NCI-H2107 treated with DMSO at 0.1 percent for 48 hours (cell line): ENCODE data around the gene SPDEF.

ENCODE experiments used
- DNase-seq: peaks from one replicate; lab custom pipeline; 2025; ENCODE audit not compliant: unreplicated experiment; lab: John Stamatoyannopoulos, UW

The SPDEF gene

DNA sequence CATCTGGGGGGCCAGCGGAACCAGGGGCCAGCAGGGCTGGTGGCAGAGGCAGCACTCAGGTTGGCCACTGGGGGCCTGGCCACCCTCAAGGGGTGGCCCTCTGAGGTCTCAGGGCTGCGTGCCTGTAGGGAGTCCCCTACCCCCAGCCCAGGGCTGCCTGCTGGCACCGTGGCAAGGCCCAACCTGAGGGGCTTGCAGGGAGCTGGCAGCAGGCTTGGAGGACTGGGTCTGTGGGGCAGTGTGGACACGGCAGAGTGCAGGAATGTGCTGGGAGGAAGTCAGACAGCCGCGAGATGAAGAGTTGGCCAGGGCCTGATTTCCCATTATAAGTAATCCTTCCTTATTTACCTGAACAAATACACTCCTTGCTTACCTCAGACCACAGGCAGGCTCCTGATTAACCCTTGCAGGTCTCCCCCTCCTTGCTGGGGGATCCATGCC, at the start of gene SPDEF:
SPDEF (minus strand) TSS at position 299 of the 441 bp plus-strand sequence. CDS start 11,874 bp downstream, outside the sequence.
- no peak for DNase-seq

DNA sequence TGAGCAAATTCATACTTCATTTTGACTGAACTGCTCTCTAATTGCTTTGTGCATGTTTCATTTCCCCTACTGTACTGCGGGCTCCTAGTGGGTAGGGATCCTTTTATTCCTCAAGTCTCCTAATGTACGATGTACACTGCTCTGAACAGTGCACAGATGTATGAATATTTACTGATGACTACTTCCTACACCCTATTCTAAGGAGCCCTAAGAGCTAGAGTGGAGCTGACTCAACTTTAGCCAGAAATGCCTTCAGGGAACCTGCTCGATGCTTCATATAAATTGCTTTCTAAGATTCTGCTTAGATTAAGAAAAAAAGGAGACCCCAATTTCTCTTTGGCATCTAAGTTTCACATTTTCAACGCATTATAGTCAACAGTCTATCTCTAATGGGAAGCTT, 47.6 kb upstream of the SPDEF start:
- DNase-seq: no peak

DNA sequence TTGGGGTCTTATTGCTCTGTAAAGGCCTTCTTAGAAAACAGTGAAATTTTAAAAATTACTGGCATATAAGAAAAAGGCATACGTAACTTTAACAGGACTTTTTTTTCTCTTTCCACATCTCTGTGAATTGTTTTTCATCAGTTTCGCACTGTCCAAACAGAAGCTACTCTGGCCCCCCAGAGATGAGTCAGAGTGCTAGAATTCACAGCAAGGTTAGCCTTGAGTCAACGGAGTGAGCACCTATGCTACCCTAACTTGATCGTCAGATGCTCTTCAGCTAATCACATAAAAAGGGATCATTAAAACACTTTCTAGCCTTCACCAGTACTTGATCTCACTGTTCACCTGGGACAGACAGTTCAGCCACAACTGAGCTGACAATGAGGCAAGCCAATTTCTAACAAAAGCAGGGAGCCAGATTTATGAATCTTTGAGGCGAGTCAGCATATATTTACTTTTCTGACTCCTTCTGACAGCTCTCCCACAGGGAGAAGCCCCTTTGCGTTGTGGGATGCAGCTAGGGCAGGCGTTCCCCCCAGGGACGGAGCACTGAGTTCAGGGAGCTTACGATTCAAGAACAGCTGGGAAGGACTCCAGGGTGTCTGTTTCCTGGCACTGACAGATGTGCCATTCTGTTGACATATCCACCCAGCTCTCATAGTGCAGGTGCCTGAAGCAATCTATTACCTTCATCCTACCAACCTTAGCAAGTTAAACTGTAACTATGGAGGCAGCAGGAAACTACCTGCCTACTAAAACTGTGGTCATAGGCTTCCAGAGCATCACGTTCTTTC, 46.4 kb upstream of the SPDEF start:
- DNase-seq: no peak

DNA sequence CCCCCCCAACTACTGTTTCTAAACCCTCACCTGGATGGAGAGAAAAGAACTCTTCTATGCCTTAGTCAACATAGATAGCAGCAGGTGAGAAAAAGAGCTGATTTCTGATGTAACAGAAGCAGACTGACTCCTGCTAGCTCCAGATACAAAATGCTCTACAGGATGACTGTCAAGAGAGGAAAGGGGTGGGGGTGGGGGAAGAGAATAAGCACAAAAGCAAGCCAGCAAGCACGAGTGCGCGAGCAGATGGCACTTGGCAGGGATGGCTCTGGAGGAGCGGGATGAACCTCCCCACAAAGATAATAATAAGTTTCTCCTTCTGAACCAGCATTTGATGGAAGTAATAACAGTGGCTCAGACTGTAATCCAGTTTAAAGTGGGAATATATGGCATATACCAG, 45.6 kb upstream of the SPDEF start:
- no peak for DNase-seq

DNA sequence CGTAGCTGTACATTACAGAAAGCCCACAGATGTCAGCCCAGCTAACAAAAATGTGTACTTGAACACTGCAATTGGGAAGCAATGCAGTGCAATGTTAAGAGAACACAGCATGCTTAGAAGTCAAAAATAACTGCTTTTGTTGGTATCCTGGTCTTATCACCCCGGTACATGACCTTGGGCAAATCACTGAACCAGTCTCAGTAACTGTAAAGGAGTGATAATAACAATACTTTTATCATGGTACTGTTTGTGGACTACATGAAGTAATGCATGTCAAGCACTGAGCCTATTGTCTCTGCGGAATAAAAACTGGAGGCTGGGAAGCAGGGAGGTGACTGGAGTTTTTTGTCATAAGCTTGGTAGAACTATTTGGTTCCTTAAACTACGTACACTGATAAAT, 44.7 kb upstream of the SPDEF start:
- no peak for DNase-seq

DNA sequence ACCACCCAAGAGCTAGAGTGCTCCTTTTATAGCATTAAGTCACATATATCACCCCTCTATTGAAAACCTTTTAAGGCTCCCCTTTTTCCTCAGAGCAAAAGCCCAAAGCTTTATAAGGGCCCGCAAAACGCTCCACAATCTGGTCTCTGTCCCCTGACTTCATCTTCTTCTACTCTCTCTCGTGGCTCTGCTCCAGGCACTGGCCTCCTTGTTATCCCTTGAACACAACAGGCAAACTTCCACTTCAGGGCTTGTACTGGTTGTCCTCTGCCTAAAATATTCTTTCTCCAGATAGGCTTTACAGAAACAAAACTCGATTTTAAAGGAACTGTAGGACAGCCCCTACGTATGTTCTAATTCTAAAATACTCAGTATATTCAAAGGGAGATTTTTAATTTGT, 44.0 kb upstream of the SPDEF start:
- DNase-seq: no peak

DNA sequence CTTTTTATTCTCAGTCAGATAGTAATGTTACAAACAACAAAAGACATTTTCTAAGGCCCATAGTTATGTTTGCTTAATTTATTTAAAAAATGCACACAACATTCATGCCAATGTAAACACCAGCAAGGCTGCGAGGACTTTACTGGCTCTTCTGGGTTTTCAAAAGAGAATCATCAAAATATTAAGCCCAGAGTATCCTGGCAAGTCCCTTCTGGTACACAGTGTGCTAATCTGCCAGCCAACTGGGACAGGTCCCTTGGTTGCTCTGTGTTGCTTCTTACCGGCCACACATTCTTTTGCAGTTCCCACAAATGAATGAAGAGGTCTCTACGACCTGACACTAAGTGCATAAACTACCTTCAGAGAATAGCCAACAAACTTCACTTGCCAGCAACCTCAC, 42.6 kb upstream of the SPDEF start:
- no peak for DNase-seq

DNA sequence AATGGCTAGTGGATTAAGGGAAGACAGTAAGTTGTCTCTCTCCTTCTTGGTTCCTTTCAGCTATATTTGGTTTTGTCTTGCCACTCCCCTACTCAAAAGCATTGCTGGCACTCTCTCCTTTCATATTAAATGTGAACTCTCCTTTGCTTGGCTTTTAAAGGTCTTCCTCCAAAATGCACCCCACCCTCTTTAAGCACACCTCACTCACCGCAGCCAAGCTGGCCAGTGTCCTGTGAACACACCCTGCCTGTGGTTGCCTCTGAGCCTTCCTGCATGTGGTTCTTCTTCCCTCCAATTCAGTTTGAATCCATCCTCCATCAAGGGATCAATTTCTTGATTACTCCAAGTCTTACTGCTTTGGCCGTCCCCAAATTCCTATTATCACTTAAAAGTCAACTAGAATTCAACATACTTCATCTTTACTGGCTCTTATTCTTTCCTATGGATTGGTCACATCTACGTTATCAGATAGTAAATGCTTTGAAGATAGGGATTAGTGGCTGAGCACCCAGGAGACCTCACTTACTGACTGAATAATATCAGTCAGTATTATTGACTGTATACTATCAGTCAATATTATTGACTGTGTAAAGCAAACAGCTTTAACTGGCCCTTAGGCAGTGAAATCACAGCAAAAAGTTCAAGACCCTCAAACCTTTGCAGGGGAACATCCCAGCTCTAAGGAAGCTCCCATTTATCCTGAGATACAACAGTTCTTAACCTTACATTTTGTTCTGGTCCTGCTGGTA, 41.6 kb upstream of the SPDEF start:
- no peak for DNase-seq

DNA sequence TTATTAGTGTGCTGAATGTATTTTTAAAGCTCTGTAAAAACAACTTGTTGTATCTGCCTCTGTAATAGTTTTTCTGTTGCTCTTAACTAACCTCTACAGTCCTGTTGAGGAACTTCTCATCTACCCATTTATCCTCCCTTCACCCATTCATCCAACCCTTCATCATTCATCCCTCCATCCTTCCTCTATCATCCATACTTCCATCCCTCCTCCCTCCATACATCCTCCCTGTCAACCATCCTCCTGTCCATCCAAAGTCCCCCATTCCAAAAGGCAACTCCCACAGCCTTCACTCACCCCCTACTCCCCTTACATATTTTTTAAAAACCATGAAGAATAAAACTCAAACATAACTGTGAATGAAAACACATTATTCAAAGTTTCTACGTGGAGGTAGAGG, 40.7 kb upstream of the SPDEF start:
- no peak for DNase-seq

DNA sequence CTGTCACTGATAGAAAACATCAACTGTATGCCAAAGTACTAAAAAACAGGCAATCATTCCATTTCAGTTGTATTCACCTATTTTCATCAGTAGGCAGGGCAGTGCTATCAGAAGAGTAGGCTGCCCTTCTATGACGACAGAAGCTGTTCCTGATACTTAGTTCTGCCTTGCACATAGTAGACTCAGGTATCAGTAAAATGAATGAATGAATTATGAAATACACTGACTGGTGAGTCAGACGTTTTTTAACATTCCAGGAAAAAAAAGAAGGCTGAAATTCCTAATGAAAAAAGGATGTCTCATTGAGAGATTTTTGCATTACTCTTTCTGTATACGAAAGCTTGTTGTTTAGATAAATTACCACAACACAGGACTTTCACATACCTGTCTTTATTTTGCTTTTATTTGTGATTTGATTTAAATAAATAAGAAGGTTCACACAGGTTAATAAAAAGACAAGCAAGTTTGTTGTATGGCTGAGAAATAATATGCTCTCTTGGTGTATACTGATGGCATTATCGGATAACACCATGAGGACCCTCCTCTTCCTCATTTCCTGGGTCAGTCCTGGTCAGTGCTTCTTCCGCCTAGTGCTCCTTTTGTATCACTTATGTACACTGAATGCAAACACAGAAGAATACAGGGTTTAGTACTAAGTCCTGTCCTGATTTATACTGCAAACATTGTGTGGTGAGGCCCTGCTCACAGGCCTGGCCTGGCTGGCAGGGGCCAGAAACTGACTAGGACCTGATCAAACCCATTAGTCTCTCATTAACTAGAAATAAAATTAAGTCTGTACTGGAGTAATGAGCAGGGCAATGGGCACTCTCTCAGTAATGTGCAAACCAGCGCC, 39.4 kb upstream of the SPDEF start:
- no peak for DNase-seq

DNA sequence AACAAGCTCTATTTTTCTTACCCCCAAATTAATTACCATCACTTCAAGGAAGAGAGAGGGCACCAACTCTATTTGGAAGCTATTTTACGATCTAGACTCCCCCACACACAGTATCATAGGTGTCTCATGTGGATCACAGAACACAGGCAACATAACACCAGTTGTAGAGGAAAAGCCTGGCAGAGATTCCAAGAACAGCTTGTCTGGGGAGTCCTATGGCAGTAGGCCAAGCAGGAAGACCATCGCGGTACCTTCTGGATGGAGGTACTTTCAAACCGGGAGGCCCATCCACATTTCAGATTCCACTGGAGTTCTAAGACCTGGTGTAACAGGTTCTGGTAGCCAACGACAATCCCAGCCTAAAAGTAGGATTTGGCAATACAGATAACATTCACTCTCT, 37.6 kb upstream of the SPDEF start:
- no peak for DNase-seq

DNA sequence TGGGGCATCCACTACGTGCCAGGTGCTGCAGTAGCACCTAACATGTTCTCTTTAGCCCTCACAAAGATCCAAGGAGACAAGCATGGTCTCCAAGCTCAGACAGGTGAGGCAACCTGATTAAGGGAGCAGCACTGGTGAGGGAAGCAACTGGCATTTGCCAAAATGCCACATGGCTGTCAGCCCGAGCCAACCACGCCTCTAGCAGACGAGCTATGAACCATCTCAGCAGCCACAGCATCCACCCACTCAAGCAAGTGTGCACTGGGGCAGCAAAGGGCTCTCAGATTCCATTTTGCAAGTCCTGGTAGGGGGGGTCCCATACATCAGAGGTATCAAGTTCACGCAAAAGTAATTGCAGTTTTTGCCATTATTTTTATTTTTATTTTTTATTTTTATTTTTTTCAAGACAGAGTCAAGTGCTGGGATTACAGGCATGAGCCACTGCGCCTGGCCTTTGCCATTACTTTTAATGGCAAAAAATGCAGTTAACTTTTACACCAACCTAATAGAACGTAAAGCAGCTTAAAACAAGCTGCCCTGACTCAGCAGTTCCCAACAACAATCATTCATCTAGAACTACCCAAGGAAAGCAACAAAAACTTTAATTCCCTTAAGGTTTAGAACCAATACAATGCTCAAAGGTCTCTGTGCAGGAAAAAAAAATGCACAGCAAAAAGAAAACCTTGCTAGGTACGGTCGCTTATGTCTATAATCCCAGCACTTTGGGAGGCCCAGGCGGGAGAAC, 36.3 kb upstream of the SPDEF start:
- no peak for DNase-seq

DNA sequence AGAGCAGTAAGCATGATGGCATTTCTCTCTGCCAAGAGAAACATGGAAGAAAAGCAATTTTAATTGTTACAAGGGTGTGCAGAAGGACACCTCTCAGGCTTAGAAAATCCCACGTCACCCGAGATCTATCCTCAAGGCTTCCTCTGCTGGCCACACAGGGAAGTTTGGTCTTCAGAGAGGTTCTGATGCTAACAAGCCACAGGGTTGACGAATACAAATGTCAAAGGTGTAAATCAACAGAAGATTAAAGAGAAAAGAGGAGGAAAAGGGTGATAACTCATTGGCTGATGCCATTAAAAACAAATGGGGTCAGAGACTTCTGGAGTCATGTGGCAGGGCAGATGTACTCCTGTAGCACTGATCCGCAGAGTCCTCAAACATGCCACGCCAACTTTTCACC, 33.6 kb upstream of the SPDEF start:
- DNase-seq: no peak

DNA sequence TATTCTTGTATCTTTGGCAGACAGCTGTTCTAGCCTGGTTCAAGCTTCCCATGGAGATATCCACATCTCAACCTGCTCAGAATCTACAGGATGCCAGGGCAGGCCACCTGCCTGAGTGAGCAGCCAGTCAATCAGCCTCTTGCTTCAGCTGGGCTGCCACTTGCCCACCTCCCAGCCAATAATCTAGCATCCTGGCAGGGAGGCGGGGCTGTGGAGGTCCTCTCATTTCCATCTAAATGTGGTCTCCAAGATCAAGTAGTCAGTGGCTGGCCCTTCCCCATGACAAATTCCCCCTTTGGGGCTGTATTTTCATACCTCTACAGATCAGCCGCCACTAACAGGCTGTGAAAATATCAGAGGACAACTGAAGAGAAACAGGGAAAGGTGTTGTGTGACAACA, 33.0 kb upstream of the SPDEF start:
- no peak for DNase-seq

DNA sequence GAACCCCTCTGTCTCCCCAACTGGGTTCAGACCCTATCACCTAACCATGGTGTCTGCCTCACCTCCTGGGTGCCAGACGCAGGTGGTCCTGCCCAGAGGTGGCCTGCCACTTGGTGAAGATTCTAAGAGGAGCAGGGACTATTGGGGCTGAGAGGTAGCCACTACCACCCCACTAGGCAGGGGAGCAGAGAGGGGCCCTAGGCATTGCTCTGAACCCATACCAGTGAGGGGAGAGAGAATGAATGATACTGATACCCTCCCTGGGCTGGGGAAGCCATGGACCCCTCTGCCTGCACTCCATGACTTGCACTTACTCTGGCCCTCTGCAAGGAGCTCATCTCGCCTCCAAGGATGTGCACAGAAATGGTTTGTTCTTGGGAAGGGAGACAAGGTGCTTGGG, 31.7 kb upstream of the SPDEF start:
- no peak for DNase-seq

DNA sequence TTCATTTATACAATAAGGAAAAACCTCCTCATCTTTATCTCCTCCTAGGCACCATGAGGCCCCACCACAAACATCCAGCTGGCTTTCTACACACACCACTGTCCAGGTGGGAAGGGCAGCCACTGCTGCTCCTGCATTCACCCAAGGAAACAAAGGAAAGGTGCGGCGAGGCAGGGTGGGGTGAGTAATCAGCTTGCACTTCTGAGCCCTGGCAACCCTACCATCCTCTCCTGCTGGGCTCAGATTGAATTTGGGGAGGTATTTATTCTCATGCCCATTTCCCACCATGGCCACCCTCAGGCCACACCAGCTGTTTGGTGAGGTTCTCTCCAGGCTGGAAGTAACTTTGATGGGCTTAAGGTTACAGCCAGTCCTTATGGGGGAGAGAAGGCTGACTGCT, 31.2 kb upstream of the SPDEF start:
- DNase-seq: no peak

DNA sequence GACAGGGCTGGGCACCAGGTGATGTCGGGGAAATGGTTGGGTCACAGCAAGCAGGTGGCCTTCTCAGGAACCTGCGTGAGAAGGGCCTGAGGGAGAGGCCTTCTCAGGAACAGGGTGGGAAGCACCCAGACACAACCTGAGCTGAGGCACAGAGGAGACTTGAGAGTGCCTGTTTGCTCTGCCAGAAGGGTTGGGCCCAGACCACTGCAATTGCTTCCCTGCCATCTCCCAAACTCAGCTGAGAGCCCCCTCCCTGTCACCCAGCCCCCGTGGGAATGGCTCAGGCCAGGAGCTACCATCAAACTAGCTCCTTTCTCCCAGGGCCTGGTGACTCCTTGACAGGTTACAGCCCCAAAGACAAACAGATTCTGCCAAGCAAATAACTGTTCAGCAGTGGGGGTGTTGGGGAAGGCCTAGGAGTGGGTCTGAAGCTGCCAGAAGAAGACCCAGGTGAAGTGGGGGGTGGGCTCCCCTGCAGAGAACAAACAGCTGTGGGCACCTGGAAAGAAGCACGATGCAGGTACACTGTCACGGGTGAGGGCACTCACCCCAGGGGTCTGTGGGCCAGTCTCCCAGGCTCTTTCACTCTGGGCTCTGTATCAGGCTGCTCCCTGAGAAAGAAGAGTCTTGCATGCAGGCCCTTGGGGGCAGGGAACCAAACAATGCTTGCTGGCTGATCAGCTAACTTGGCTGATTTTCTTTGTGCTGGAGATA, 30.4 kb upstream of the SPDEF start:
- DNase-seq: no peak

DNA sequence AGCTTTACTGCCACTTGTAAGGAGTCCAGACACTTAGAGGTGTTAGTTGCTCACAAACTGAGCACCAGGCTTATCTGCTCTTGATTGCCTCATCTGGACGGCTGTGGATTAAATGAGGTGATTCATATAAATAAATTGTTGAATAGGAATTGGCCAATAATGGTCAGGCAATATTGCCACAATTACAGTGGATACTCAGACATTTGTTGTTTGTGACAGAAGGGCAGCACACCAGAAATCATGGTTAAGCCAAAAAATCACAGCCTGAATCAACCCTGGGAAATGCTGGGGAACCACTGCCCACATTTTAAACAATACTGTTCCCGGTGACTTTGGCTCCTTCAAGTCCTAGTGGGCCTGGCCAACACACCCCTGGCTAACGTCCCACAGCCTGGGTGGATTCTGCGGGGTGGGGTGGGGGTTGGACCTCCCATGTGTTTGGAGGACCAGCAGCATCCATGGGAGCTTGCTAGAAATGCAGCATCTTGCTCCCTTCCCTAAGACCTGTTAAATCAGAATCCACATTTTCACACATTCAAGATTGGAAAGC, 29.5 kb upstream of the SPDEF start:
- no peak for DNase-seq

DNA sequence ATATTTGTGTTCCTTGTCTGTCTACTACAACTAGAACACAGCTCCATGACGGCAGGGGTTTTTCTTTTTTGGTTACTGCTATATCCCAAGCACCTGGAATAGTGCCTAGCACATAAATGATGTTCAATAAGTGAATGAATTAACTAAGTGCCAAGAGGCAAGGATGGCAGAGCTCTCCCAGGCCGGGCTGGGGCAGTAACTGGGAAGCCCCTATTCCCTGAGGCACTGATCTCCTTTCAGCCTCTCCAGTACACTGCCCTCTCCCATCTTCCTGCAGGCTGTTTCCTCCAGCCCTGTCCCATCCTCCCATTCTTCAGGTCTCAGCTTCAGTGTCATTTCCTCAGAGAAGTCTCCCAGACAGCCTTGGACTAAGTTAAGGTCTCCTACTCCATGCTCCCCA, 29.0 kb upstream of the SPDEF start:
- DNase-seq: no peak

DNA sequence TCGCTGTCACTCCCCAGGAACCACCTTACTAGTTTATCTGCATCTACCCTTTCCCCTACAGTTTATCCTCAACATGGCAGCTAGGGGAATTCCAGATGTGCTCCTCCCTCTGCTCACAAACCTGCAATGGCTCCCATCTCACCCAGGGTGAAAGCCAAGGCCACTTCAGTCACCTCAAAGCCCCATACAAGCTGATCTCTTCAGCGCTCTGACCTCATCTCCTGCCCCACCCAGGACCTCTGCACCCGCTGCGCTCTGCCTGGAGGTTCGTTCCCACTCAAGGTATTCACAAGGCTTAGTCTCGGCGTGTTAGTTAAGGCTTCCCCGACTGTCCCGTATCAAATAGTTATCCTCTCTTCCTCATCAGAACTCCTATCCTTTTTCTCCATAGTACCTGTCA, 28.6 kb upstream of the SPDEF start:
- DNase-seq: no peak
